BLaER1 (cell line): Measurements from ENCODE around the gene BEST4.

Experiments used
- H3K27ac ChIP-seq: shearing (Covaris generic); formaldehyde crosslinking; 2 replicates; pipeline ENCODE4 v1.8.1; 2022
- H3K27me3 ChIP-seq: shearing (Covaris generic); formaldehyde crosslinking; 2 replicates; pipeline ENCODE4 v1.8.1; 2022
- H3K36me3 ChIP-seq: shearing (Covaris generic); formaldehyde crosslinking; 2 replicates; pipeline ENCODE4 v1.8.1; 2022
- H3K4me1 ChIP-seq: shearing (Covaris generic); formaldehyde crosslinking; 2 replicates; pipeline ENCODE4 v1.8.1; 2022
- H3K4me2 ChIP-seq: shearing (Covaris generic); formaldehyde crosslinking; 2 replicates; pipeline ENCODE4 v1.8.1; 2022
- H3K4me3 ChIP-seq: shearing (Covaris generic); formaldehyde crosslinking; 2 replicates; pipeline ENCODE4 v1.8.1; 2022
- H3K9ac ChIP-seq: shearing (Covaris generic); formaldehyde crosslinking; 2 replicates; pipeline ENCODE4 v1.8.1; 2022
- H3K9me3 ChIP-seq: shearing (Covaris generic); formaldehyde crosslinking; 2 replicates; pipeline ENCODE4 v1.8.1; 2022
- H4K20me1 ChIP-seq: shearing (Covaris generic); formaldehyde crosslinking; 2 replicates; pipeline ENCODE4 v1.8.1; 2022
- Cebpa-rat ChIP-seq: shearing (Covaris generic); IDR thresholded peaks from 2 replicates; pipeline ENCODE4 v1.8.1; 2022

Gene BEST4

DNA sequence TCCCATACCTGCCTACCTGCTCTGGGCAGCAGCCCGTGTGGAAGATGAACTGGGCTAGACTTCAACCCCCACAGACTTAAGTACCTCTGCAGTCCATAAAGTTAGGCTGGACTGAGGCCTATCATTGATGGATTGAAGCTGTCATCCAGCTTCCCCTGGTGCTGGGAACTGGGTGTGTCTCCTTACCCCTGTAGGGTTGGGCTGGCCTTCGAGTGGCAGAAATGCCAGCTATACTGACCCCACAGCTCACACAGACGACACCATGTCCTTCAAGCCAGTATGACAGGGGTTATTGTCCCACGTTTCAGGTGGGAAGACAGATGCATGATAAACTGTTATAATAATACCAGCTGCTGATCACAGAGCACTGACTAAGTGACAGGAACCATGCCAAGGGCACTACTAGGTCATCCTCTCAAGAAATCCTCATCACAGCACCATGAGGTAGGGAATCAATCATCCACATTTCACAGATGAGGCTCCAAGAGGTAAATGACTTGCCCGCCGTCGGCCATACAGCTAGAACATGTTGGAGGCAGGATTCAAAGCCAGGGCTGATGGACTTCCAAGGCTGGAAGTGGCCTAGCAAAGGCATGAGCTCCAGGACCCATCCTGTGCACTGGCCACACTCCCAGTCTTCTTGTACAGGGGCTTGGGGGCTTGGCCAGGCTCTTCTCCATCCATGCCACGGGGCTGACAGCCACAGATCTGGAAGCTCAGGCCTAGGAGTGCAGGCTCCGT lies at the start of gene BEST4:
TSS of gene BEST4 (minus strand) at position 51 of the 741 bp plus-strand sequence. CDS start 465 bp downstream, outside the sequence.
- H3K4me3 ChIP-seq = no peak within 1 kb of the TSS
- no peaks in the 10 kb centered on the region for H4K20me1 ChIP-seq
- TF ChIP-seq Cebpa-rat = no peak
- H3K4me1 ChIP-seq = peaks cover 36% of the 10 kb centered on the region
- H3K9ac ChIP-seq = no peak within 1 kb of the TSS
- 0 out of 2 replicates have a peak within 1 kb of the TSS, but pooled peaks have one; percentile 91 for H3K4me2 ChIP-seq
- H3K27me3 ChIP-seq = no peaks in the 10 kb centered on the region
- no peaks in the 10 kb centered on the region for H3K9me3 ChIP-seq
- peak within 1 kb of the TSS; percentile 81; the same call in 1 of the 2 replicates for H3K27ac ChIP-seq
- H3K36me3 ChIP-seq = no peaks in the 10 kb centered on the region

DNA sequence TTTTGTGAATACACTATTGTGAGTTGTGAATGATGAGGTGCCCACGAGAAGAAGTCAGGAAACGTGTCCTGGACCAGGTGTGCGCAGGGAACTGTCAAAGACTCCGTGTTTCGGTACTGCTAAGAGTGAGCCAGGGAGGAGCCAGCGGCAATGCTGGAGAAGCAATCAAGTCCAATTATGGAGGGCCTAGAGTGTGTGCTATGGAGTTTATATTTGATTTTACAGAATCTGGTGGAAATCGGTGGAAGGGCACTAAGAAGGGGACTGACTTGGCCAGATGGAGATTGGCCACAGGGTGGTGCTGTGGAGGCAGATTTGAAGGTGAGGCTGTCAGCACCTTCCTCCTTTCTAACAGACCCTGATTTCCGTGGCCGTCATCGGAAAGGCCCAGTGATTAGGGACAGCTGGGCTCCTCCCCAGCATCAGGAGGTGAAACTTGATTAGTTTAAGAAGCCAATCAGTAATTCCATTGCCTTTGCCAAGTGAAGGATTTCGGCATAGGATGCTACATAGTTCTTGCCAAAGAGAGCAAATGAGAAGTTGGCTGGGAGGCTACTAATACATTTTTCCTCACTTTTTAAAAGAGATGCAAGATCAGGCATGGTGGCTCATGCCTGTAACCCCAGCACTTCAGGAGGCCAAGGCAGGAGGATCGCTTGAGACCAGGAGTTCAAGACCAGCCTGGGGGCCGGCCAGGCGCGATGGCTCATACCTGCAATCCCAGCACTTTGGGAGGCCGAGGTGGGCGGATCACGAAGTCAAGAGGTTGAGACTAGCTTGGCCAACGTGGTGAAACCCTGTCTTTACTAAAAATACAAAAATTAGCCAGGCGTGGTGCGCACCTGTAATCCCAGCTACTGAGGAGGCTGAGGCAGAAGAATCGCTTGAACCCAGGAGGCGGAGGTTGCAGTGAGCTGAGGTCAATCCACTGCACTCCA lies 48.0 kb upstream of the BEST4 start:
- TF ChIP-seq Cebpa-rat = no peak
- Histone ChIP-seq H3K27ac (no peak overlapping the region), H3K9me3 (no peaks in the 10 kb centered on the region), H3K4me3 (no peak overlapping the region), H4K20me1 (no peaks in the 10 kb centered on the region), H3K4me1 (peaks cover 52% of the 10 kb centered on the region), H3K9ac (no peak overlapping the region), H3K27me3 (no peaks in the 10 kb centered on the region), H3K36me3 (no peaks in the 10 kb centered on the region), H3K4me2 (peak overlapping the region; percentile 50; the same call in 1 of the 2 replicates)

DNA sequence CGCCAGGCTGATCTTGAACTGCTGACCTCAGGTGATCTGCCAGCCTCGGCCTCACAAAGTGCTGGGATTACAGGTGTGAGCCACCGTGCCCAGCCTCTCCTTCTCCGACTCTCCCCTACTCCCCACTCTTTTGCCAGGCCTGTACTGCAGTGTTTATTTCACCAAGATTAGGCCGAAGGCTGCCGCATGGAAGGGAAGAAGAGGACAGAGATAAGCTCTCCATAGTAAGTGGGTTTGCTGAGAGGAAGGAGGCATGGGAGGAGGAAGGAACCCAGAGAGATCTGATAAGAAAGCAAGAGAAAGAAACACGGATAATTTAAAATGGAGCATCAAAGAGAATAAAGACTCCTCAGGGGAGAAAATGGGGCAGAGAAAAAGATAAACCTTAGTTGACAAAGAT lies 46.4 kb upstream of the BEST4 start:
- Histone ChIP-seq H3K27me3 (no peaks in the 10 kb centered on the region), H3K9me3 (no peaks in the 10 kb centered on the region), H3K9ac (0 out of 2 replicates have a peak overlapping the region, but pooled peaks have one; percentile 15), H4K20me1 (no peaks in the 10 kb centered on the region), H3K4me2 (no peak overlapping the region), H3K4me1 (peaks cover 57% of the 10 kb centered on the region), H3K36me3 (no peaks in the 10 kb centered on the region), H3K27ac (no peak overlapping the region), H3K4me3 (no peak overlapping the region)
- TF ChIP-seq Cebpa-rat = no peak

DNA sequence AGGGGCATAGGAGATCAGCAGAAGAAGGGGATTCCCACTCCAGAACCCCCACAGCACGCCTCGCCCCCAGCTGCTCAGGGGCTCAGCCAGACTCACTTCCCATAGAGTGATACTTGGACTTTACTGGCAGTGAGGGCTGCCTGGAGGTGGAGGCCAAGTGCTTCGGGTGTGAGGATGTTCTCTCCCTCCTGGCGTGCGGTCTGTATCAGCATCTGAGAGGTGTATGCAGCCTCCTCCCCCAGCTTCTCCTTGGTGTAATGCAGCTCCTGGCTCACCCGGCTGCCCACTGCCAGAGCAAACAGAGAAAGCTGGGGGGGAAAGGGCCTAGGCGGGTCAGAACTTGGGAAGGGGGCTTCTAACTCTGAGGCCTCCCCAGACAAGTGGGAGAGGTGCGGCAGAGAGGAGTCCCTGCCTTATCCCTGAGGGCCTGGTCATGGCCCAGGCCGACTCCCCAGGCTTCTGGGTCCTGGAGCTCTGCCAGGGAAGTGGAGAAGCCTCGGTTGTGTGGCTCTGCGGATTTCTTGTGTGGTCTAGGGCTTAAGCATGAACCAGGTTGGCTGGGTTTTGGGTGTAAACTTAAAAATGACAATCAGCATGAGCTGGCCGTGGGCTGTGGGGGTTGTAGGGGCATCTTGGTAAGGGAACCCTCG lies 44.2 kb upstream of the BEST4 start:
- Histone ChIP-seq H4K20me1 (no peaks in the 10 kb centered on the region), H3K27me3 (no peaks in the 10 kb centered on the region), H3K36me3 (no peaks in the 10 kb centered on the region), H3K4me1 (peaks cover 53% of the 10 kb centered on the region), H3K9ac (no peak overlapping the region; the same call in 1 of the 2 replicates), H3K27ac (no peak overlapping the region), H3K4me2 (peak overlapping the region; percentile 33), H3K4me3 (no peak overlapping the region), H3K9me3 (no peaks in the 10 kb centered on the region)
- TF ChIP-seq Cebpa-rat = no peak

DNA sequence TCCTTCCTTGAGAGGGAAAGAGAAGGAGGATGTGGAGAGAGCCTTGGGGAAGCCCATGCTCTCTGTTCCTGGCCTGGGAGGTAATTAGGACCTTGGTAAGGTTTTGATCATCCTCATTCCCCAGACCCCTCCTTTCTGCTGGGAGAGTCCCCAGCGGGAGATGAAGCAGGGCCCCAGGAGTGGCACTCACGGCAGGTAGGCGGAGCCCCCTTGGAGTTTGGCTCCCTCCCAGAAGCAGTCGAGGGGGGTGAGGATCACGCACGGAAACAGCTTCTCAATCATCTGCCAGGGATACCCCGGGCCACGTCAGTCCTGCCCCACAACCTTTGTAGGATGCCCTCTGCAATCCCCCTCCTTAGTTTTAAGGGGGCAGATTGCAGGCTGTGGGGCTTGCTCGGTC lies 43.5 kb upstream of the BEST4 start:
- Histone ChIP-seq H3K27me3 (no peaks in the 10 kb centered on the region), H3K4me2 (peak overlapping the region; percentile 33), H4K20me1 (no peaks in the 10 kb centered on the region), H3K9me3 (no peaks in the 10 kb centered on the region), H3K4me1 (peaks cover 49% of the 10 kb centered on the region), H3K27ac (peak overlapping the region; percentile 8; the same call in 1 of the 2 replicates), H3K9ac (no peak overlapping the region), H3K4me3 (no peak overlapping the region), H3K36me3 (no peaks in the 10 kb centered on the region)
- TF ChIP-seq Cebpa-rat = no peak

DNA sequence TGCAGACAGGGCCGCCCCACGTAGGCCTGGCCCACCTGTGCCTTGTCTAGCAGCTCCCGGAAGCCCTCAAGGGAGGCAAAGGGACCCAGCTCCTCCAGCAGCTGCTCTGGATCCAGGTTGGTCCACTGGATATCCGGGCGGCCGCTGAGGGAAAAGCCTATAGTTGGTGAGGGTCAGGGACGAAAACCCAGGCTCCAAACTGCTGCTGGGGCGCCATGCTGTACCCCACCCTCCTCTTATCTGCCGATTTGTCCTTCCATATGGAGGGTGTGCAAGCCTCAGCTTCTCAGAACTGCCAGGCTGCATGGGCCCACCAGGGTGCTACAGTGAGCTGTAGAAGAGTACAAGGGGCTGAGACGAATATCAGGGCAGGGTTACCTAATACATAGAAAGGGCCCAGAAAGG lies 42.9 kb upstream of the BEST4 start:
- no peak overlapping the region for H3K27ac ChIP-seq
- peaks cover 43% of the 10 kb centered on the region for H3K4me1 ChIP-seq
- no peaks in the 10 kb centered on the region for H3K36me3 ChIP-seq
- no peak for TF ChIP-seq Cebpa-rat
- no peaks in the 10 kb centered on the region for H3K27me3 ChIP-seq
- H3K9ac ChIP-seq = no peak overlapping the region
- H3K4me2 ChIP-seq = no peak overlapping the region
- no peak overlapping the region for H3K4me3 ChIP-seq
- no peaks in the 10 kb centered on the region for H3K9me3 ChIP-seq
- H4K20me1 ChIP-seq = no peaks in the 10 kb centered on the region

DNA sequence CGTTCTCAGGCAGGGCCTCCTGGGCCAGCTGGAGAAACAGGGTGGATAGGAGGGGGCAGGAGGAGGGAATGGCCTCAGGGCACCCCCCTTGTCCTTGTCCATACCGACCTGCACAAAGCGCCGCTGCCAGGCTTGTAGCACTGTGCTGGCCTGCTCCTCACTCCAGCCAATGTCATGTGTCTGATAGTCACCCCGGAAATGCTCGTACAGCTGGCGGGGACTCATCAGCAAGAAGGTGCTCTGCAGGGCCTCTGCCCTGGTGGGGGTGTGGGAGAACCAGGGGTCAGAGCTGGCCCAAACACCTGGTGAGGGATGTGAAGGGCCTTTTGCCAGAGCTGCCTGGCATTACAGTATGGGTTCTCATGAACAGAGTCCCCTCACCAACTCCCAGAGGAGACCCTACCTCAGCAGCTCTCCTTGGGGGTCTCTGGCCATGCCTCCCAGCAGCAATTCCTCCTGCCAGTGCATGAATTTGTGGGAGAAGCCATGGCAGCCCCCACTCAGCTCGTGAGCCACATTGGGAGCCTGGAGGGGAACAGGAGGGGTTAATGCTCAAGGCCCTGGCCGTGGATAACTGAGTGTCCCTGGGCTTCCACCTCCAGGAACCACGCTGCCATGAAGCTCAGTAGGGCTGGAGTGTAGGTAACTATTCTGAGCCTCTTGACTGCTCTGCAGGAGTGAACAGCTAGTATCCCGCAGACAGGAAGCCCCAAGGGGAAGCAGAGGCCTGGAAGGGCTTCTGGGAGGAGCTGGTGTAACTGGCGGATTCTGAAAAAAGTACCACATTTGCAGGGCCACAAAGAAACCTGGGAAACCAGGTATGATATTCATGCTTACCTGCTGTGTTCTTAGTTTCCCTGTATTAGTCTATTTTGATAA lies 41.8 kb upstream of the BEST4 start:
- peaks cover 39% of the 10 kb centered on the region for H3K4me1 ChIP-seq
- TF ChIP-seq Cebpa-rat = no peak
- no peak overlapping the region for H3K4me3 ChIP-seq
- H3K27me3 ChIP-seq = no peaks in the 10 kb centered on the region
- peak overlapping the region; percentile 34; the same call in 1 of the 2 replicates for H3K4me2 ChIP-seq
- H4K20me1 ChIP-seq = no peaks in the 10 kb centered on the region
- H3K36me3 ChIP-seq = no peaks in the 10 kb centered on the region
- 0 out of 2 replicates have a peak overlapping the region, but pooled peaks have one; percentile 18 for H3K27ac ChIP-seq
- H3K9me3 ChIP-seq = no peaks in the 10 kb centered on the region
- 0 out of 2 replicates have a peak overlapping the region, but pooled peaks have one; percentile 10 for H3K9ac ChIP-seq

DNA sequence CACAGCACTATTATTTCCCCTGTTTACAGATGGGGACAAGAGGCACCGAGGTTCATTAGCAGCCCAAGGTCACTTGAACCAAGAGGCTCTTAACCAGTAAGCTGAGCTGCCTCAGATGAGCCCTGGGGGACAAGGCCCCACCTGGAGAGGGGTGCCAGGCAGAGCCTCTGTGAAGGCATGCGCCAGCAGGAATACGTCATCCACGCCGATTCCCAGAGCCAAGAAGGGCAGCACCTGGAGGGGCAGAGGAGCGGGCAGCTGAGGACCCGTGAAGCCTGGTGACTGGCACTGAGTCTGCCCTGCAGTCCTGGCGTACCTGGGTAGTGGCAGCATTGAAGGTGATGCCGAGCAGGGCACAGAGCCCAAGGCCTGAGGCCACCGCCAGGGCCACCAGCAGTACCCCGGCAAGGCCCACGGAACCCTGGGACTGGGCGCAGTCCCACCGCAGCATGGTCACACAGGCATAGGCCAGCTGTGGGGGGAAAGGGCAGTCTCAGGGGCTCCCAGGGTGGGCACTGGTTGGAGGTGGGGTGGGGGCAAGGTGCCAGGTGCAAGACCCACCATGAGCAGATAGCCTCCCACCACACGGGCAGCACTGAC lies 41.0 kb upstream of the BEST4 start:
- Histone ChIP-seq H3K27me3 (no peaks in the 10 kb centered on the region), H3K9me3 (no peaks in the 10 kb centered on the region), H3K36me3 (no peaks in the 10 kb centered on the region), H3K9ac (no peak overlapping the region), H3K4me2 (no peak overlapping the region), H3K4me3 (no peak overlapping the region), H3K4me1 (peaks cover 34% of the 10 kb centered on the region), H4K20me1 (no peaks in the 10 kb centered on the region), H3K27ac (no peak overlapping the region)
- TF ChIP-seq Cebpa-rat = no peak
